Stomach (tissue), 9 donors: Measurements from ENCODE around the gene RSKR. TPM values are rescaled to one million over a fixed set of nuclear protein-coding genes. Genes with fewer than 3 reads are reported as not detected.

ENCODE experiments used
- DNase-seq, 2 donors: peaks; one replicate each; pipeline versions ENCODE4 v3.0.0 to v3.0.0-alpha.2; 2013 to 2019
- H3K27ac ChIP-seq, 5 donors: fragments of 200-600 bp in 4 of 5; sonication (generic) in 4 of 5; one replicate each; pipeline ENCODE4 v1.5.1; 2013 to 2019; ENCODE audit warnings: mild to moderate bottlenecking in 1 of 5, moderate library complexity in 1 of 5
- H3K27me3 ChIP-seq, 3 donors: fragments of 200-600 bp; sonication (generic); one replicate each; pipeline ENCODE4 v1.5.1; 2017 to 2019; ENCODE audit warnings: mixed run types in 1 of 3
- H3K36me3 ChIP-seq, 4 donors: fragments of 200-600 bp; sonication (generic); 1 replicate in 3 of 4; 2 replicates in 1 of 4; pipeline ENCODE4 v1.5.1; 2016 to 2019
- H3K4me1 ChIP-seq, 4 donors: fragments of 200-600 bp; sonication (generic); one replicate each; pipeline ENCODE4 v1.5.1; 2016 to 2019
- H3K4me3 ChIP-seq, 4 donors: fragments of 200-600 bp; sonication (generic) in 3 of 4; one replicate each; pipeline ENCODE4 v1.5.1; 2016 to 2019; ENCODE audit warnings: mild to moderate bottlenecking in 1 of 4
- H3K9me3 ChIP-seq, 4 donors: fragments of 200-600 bp; sonication (generic); one replicate each; pipeline ENCODE4 v1.5.1; 2016 to 2019
- EP300 ChIP-seq: sonication (generic); formaldehyde crosslinking; IDR thresholded peaks from one replicate; pipeline ENCODE4 v1.6.1; 2017; ENCODE audit warnings: antibody characterized with exemption
- POLR2A ChIP-seq, 4 donors: fragments of 450-650 bp; IDR thresholded peaks; one replicate each; pipeline ENCODE4 v1.6.1; 2016; ENCODE audit warnings: antibody characterized with exemption in 4 of 4, control low read depth in 2 of 4, mild to moderate bottlenecking in 1 of 4, moderate library complexity in 1 of 4
- POLR2AphosphoS5 ChIP-seq, 3 donors: sonication (generic); formaldehyde crosslinking; IDR thresholded peaks; one replicate each; pipeline ENCODE4 v1.6.1; 2016; ENCODE audit warnings: antibody characterized with exemption in 3 of 3
- WGBS, 5 donors: extraction: QIAGEN DNeasy Blood & Tissue Kit in 3 of 5; methylation state at CpG; one replicate each; pipeline versions ENCODE4 v1.1.5 to v1.1.7; 2013 to 2018; 5-methylcytosine and 5-hydroxymethylcytosine counted together
- intact Hi-C: fragments of 100-400 bp; cut with DNase I; formaldehyde crosslinking; loops from one replicate; pipeline ENCODE4 v1.15.1; 2023; ENCODE audit warnings: low total_unique reads
- polyA plus RNA-seq, 3 donors: library from polyadenylated mRNA; stranded (reverse); fragments of 200-250 nt; gene quantifications; one replicate each; pipeline ENCODE4 v1.2.3, GENCODE V29; 2013
- total RNA-seq, 5 donors: library from RNA; depleted of rRNA; stranded (reverse); fragments of >200 nt; gene quantifications; one replicate each; pipeline versions ENCODE4 v1.1.0 to v1.2.3, GENCODE V29; 2014 to 2016
- TF ChIP-seq, protein P1 (sequence below), 7 experiments: fragments of 450-650 bp in 4 of 7; fragments of 200-600 bp in 3 of 7; sonication (generic) in 3 of 7; IDR thresholded peaks; one replicate each; pipeline ENCODE4 v1.5.1; 2016 to 2019; ENCODE audit warnings: antibody characterized with exemption in 7 of 7, control low read depth in 2 of 7, mild to moderate bottlenecking in 1 of 7
- donor health status: healthy with polysubstance abuse.
- donor health status: Bipolar disorder and iron deficiency.
- donor health status: healthy.

The RSKR gene
- total and polyA plus RNA-seq, 8 donors: 0.31 to 36.2 (median 9.5) TPM

DNA sequence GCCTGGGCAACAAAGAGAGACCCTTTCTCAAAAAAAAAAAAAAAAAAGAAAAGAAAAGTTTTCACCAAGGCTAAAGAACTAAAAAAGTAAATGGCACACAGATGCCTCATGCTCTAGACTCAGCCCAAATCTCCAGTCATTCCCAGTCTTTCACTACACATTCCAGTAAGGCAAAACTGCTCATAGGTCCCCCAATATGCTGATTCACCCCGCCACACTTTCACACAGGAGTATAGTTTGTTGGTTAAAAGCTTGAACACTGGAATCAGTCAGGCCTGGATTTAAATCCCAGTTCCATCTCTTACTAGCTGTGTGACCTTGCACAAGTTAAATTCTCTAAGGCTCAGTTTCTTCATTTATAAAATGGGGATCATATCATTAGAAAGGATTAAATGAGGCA is 44.5 kb downstream of the RSKR start:
- peaks cover 0 to 24% (median 12%) of the 10 kb centered on the region in 4 donors for H3K36me3 ChIP-seq
- WGBS, 5 donors: 95 to 100% (median 97%) methylated on average over 1 of the region's 1 CpG
- H3K4me3 ChIP-seq: no peak overlapping the region
- TF ChIP-seq POLR2A (IDR thresholded peaks at IDR 0.05): no peak
- no peak for TF ChIP-seq EP300
- TF ChIP-seq, protein P1, sequence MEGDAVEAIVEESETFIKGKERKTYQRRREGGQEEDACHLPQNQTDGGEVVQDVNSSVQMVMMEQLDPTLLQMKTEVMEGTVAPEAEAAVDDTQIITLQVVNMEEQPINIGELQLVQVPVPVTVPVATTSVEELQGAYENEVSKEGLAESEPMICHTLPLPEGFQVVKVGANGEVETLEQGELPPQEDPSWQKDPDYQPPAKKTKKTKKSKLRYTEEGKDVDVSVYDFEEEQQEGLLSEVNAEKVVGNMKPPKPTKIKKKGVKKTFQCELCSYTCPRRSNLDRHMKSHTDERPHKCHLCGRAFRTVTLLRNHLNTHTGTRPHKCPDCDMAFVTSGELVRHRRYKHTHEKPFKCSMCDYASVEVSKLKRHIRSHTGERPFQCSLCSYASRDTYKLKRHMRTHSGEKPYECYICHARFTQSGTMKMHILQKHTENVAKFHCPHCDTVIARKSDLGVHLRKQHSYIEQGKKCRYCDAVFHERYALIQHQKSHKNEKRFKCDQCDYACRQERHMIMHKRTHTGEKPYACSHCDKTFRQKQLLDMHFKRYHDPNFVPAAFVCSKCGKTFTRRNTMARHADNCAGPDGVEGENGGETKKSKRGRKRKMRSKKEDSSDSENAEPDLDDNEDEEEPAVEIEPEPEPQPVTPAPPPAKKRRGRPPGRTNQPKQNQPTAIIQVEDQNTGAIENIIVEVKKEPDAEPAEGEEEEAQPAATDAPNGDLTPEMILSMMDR (IDR thresholded peaks at IDR 0.05): no peak
- no peak for TF ChIP-seq POLR2AphosphoS5 (IDR thresholded peaks at IDR 0.05)
- H3K9me3 ChIP-seq: no peaks in the 10 kb centered on the region
- no peak for DNase-seq
- intact Hi-C loops: no loop called here
- peaks cover 19 to 60% (median 34%) of the 10 kb centered on the region in 4 donors for H3K4me1 ChIP-seq
- H3K27me3 ChIP-seq: no peaks in the 10 kb centered on the region
- H3K27ac ChIP-seq: no peak overlapping the region

DNA sequence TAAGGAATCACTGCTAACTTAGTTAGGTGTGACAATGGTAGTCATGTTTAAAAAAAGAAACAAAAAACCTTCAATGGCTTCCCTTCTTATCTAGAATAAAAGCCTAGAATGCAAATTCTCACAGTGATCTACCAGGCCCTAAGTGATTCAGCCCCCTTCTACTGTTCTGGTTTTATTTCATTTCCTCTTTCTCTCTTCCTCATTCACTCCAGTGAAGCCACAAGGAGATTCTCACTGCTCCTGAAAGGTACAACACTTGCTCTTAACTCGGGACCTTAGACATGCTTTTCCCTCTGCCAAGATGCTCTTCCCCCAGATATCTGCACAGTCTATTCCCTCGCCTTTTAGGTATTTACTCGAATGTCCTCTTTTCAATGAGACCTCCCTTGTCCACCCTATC is 46.4 kb downstream of the RSKR start:
- intact Hi-C loops: no loop called here
- Histone ChIP-seq H3K27ac (no peak overlapping the region), H3K4me3 (no peak overlapping the region), H3K4me1 (peaks cover 16 to 57% (median 36%) of the 10 kb centered on the region in 4 donors), H3K9me3 (no peaks in the 10 kb centered on the region), H3K27me3 (no peaks in the 10 kb centered on the region), H3K36me3 (peaks cover 12 to 42% (median 29%) of the 10 kb centered on the region in 4 donors)
- WGBS, 5 donors: 85 to 90% (median 89%) methylated on average over 3 of the region's 3 CpGs
- no peak for DNase-seq
- TF ChIP-seq EP300 (no peak), POLR2A (IDR thresholded peaks at IDR 0.05) (no peak), POLR2AphosphoS5 (IDR thresholded peaks at IDR 0.05) (no peak)
- TF ChIP-seq, protein P1 (IDR thresholded peaks at IDR 0.05): no peak

DNA sequence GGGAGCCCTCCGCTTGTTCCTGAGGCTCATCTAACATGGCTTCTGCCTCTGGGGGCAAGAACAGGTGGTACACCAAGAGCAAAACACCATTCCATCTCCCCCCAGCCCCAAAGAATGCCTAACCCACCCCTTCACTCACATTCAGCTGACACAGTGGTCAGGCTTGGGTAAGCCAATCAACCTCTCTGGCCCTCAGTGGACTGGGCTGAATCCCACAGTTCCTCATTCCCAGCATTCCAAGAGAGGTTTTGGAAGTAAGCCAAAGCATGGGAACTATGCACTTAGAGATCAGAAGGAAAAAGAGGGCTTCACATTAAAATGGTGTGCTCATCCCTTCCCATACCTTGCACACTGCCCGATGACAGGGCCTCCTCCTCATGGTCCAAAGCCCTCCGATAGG is 50.5 kb downstream of the RSKR start:
- DNase-seq: no peak
- no peak for TF ChIP-seq EP300
- TF ChIP-seq POLR2AphosphoS5 (IDR thresholded peaks at IDR 0.05): no peak
- TF ChIP-seq, protein P1 (IDR thresholded peaks at IDR 0.05): no peak
- TF ChIP-seq POLR2A (IDR thresholded peaks at IDR 0.05): no peak
- Histone ChIP-seq H3K27ac (no peak overlapping the region), H3K36me3 (peaks cover 38 to 83% (median 70%) of the 10 kb centered on the region in 4 donors), H3K9me3 (no peaks in the 10 kb centered on the region), H3K27me3 (no peaks in the 10 kb centered on the region), H3K4me1 (peaks cover 0 to 25% (median 8%) of the 10 kb centered on the region in 4 donors), H3K4me3 (no peak overlapping the region)
- 87 to 92% (median 92%) methylated on average over 3 of the region's 3 CpGs for WGBS, 5 donors
- intact Hi-C loops: no loop called here

Other genes starting within 250 kb of the RSKR start
- not detected for gene SEBOX, start 249.0 kb downstream of the RSKR start, total RNA-seq
- not detected for gene SEBOX, start 249.0 kb downstream of the RSKR start, polyA plus RNA-seq
- 1 to 10 TPM in 1 of 5 donors, under 1 TPM in 1, not detected in 3; 0.72 to 2.9 TPM for gene VTN, start 243.9 kb downstream of the RSKR start, total RNA-seq
- gene VTN, start 243.9 kb downstream of the RSKR start, polyA plus RNA-seq: 1 to 10 TPM in 2 of 3 donors, under 1 TPM in 1; 0.90 to 2.3 (median 1.1) TPM
- gene SARM1, start 242.5 kb downstream of the RSKR start, total RNA-seq: 10 to 100 TPM; 11.0 to 58.3 (median 15.2) TPM
- 1 to 10 TPM; 4.6 to 6.9 (median 5.2) TPM for gene SARM1, start 242.5 kb downstream of the RSKR start, polyA plus RNA-seq
- 10 to 100 TPM in 2 of 5 donors, 1 to 10 TPM in 2, under 1 TPM in 1; 0.87 to 31.5 (median 7.5) TPM for gene SLC46A1, start 208.0 kb downstream of the RSKR start, total RNA-seq
- 1 to 10 TPM in 2 of 3 donors, under 1 TPM in 1; 0.61 to 2.7 (median 2.5) TPM for gene SLC46A1, start 208.0 kb downstream of the RSKR start, polyA plus RNA-seq
- 1 to 10 TPM in 1 of 5 donors, not detected in 4; 3.2 TPM for gene SLC13A2, start 140.5 kb downstream of the RSKR start, total RNA-seq
- under 1 TPM in 1 of 3 donors, not detected in 2; 0.15 TPM for gene SLC13A2, start 140.5 kb downstream of the RSKR start, polyA plus RNA-seq
- 1 to 10 TPM in 1 of 5 donors, under 1 TPM in 1, not detected in 3; 0.43 to 9.3 TPM for gene FOXN1, start 107.8 kb downstream of the RSKR start, total RNA-seq
- 1 to 10 TPM in 1 of 3 donors, not detected in 2; 2.4 TPM for gene FOXN1, start 107.8 kb downstream of the RSKR start, polyA plus RNA-seq
- gene UNC119, start 61.6 kb downstream of the RSKR start, total RNA-seq: 10 to 100 TPM; 13.6 to 30.9 (median 17.0) TPM
- 10 to 100 TPM; 16.5 to 27.1 (median 19.9) TPM for gene UNC119, start 61.6 kb downstream of the RSKR start, polyA plus RNA-seq
- gene PIGS, start 42.7 kb downstream of the RSKR start, total RNA-seq: 100 to 1,000 TPM in 1 of 5 donors, 10 to 100 TPM in 4; 14.7 to 105 (median 33.3) TPM
- 10 to 100 TPM; 19.2 to 25.7 (median 19.8) TPM for gene PIGS, start 42.7 kb downstream of the RSKR start, polyA plus RNA-seq
- gene ALDOC, start 37.3 kb downstream of the RSKR start, total RNA-seq: 10 to 100 TPM in 2 of 5 donors, 1 to 10 TPM in 2, under 1 TPM in 1; 0.89 to 21.1 (median 9.1) TPM
- gene ALDOC, start 37.3 kb downstream of the RSKR start, polyA plus RNA-seq: 10 to 100 TPM in 2 of 3 donors, 1 to 10 TPM in 1; 8.7 to 54.8 (median 17.1) TPM
- 10 to 100 TPM in 2 of 5 donors, 1 to 10 TPM in 3; 1.2 to 48.7 (median 9.9) TPM for gene SPAG5, start 15.2 kb downstream of the RSKR start, total RNA-seq
- gene SPAG5, start 15.2 kb downstream of the RSKR start, polyA plus RNA-seq: 10 to 100 TPM in 1 of 3 donors, 1 to 10 TPM in 2; 4.4 to 16.4 (median 6.6) TPM
- 100 to 1,000 TPM in 4 of 5 donors, 10 to 100 TPM in 1; 62.4 to 221 (median 194) TPM for gene BLTP2, start 31.0 kb upstream of the RSKR start, total RNA-seq
- 10 to 100 TPM in 2 of 3 donors, 1 to 10 TPM in 1; 9.9 to 13.3 (median 12.2) TPM for gene BLTP2, start 31.0 kb upstream of the RSKR start, polyA plus RNA-seq
- gene SDF2, start 47.7 kb upstream of the RSKR start, total RNA-seq: 10 to 100 TPM; 43.7 to 88.1 (median 49.0) TPM
- gene SDF2, start 47.7 kb upstream of the RSKR start, polyA plus RNA-seq: 10 to 100 TPM; 38.7 to 45.1 (median 40.8) TPM
- 100 to 1,000 TPM in 1 of 5 donors, 10 to 100 TPM in 4; 46.0 to 135 (median 89.2) TPM for gene SUPT6H, start 48.0 kb upstream of the RSKR start, total RNA-seq
- 10 to 100 TPM; 16.9 to 19.1 (median 17.7) TPM for gene SUPT6H, start 48.0 kb upstream of the RSKR start, polyA plus RNA-seq
- 1 to 10 TPM in 1 of 5 donors, under 1 TPM in 2, not detected in 2; 0.14 to 5.3 (median 0.92) TPM for gene PROCA1, start 97.7 kb upstream of the RSKR start, total RNA-seq
- gene PROCA1, start 97.7 kb upstream of the RSKR start, polyA plus RNA-seq: 1 to 10 TPM; 2.3 to 5.8 (median 2.6) TPM
- gene RAB34, start 103.7 kb upstream of the RSKR start, total RNA-seq: 100 to 1,000 TPM in 1 of 5 donors, 10 to 100 TPM in 4; 35.6 to 101 (median 95.5) TPM
- gene RAB34, start 103.7 kb upstream of the RSKR start, polyA plus RNA-seq: 10 to 100 TPM; 53.1 to 80.1 (median 70.6) TPM
- gene RPL23A, start 105.8 kb upstream of the RSKR start, total RNA-seq: 1,000 to 10,000 TPM in 1 of 5 donors, 100 to 1,000 TPM in 4; 221 to 1,205 (median 504) TPM
- 1,000 to 10,000 TPM; 1,260 to 1,750 (median 1,417) TPM for gene RPL23A, start 105.8 kb upstream of the RSKR start, polyA plus RNA-seq
- 10 to 100 TPM in 2 of 5 donors, 1 to 10 TPM in 1, not detected in 2; 2.6 to 21.0 (median 11.7) TPM for gene TLCD1, start 112.0 kb upstream of the RSKR start, total RNA-seq
- gene TLCD1, start 112.0 kb upstream of the RSKR start, polyA plus RNA-seq: 10 to 100 TPM in 1 of 3 donors, 1 to 10 TPM in 2; 6.3 to 13.0 (median 8.2) TPM
- gene NEK8, start 114.6 kb upstream of the RSKR start, total RNA-seq: 10 to 100 TPM in 1 of 5 donors, 1 to 10 TPM in 3, not detected in 1; 2.8 to 17.8 (median 7.5) TPM
- 1 to 10 TPM; 2.8 to 3.4 (median 3.1) TPM for gene NEK8, start 114.6 kb upstream of the RSKR start, polyA plus RNA-seq
- 100 to 1,000 TPM in 3 of 5 donors, 10 to 100 TPM in 2; 29.0 to 383 (median 151) TPM for gene TRAF4, start 129.8 kb upstream of the RSKR start, total RNA-seq
- 10 to 100 TPM; 33.3 to 38.2 (median 34.4) TPM for gene TRAF4, start 129.8 kb upstream of the RSKR start, polyA plus RNA-seq
- gene FAM222B, start 228.6 kb upstream of the RSKR start, total RNA-seq: 10 to 100 TPM in 3 of 5 donors, 1 to 10 TPM in 2; 5.5 to 29.6 (median 14.0) TPM
- gene FAM222B, start 228.6 kb upstream of the RSKR start, polyA plus RNA-seq: 1 to 10 TPM; 4.4 to 8.3 (median 6.6) TPM
- 10 to 100 TPM; 23.1 to 97.0 (median 60.0) TPM for gene ERAL1, start 240.8 kb upstream of the RSKR start, total RNA-seq
- 10 to 100 TPM; 36.7 to 50.3 (median 42.6) TPM for gene ERAL1, start 240.8 kb upstream of the RSKR start, polyA plus RNA-seq